A549 (cell line): Measurements from ENCODE around the gene TMSB10. TPM values are rescaled to one million over a fixed set of nuclear protein-coding genes. Genes with fewer than 3 reads are reported as not detected.
A peak's percentile ranks its signal among the peaks of the same experiment; 100 is the strongest.

Experiments used
- ATAC-seq, 2 experiments: fragments of 200-7000 bp in 1 of 2; fragments of >200 bp in 1 of 2; cut with Nextera tagmentation in 1 of 2; cut with Tn5 transposase in 1 of 2; 3 replicates each; pipeline versions ENCODE4 v1.8.0 to v1.9.1; 2018 to 2020; ENCODE audit warnings: mild to moderate bottlenecking in 1 of 2, moderate library complexity in 1 of 2
- CTCF ChIA-PET: fragments of 300-600 bp; sonication (Branson Sonifier 250); formaldehyde crosslinking; extraction: SDS; loops from one replicate; lab custom pipeline; 2021; ENCODE audit warnings: antibody characterized with exemption, inconsistent platforms; lab: Yijun Ruan, JAX
- POLR2A ChIA-PET: fragments of 350-600 bp; formaldehyde crosslinking; extraction: SDS; loops from one replicate; lab custom pipeline; 2021; ENCODE audit warnings: antibody characterized with exemption, inconsistent platforms; lab: Yijun Ruan, JAX
- DNase-seq, 2 experiments: peaks; one replicate each; pipeline versions ENCODE4 v3.0.0 to v3.0.0-alpha.2; 2011 to 2016; ENCODE audit warnings: low read depth in 1 of 2, low spot score in 1 of 2
- FAIRE-seq: peaks from 2 replicates; lab custom pipeline; 2011; peaks lifted over from hg19 to GRCh38; lab: Jason Lieb, UNC
- H3K27ac ChIP-seq, 2 experiments: fragments of >200 bp; sonication (Bioruptor Twin); formaldehyde crosslinking; 3 replicates each; pipeline ENCODE4 v1.5.1; 2016 to 2017
- H3K4me1 ChIP-seq: fragments of >200 bp; sonication (Bioruptor Twin); formaldehyde crosslinking; 3 replicates; pipeline ENCODE4 v1.6.1; 2016
- H3K4me2 ChIP-seq: fragments of >200 bp; sonication (Bioruptor Twin); formaldehyde crosslinking; 3 replicates; pipeline ENCODE4 v1.6.1; 2016
- H3K4me3 ChIP-seq: fragments of >200 bp; sonication (Bioruptor Twin); formaldehyde crosslinking; 3 replicates; pipeline ENCODE4 v1.5.1; 2016
- H3K9me3 ChIP-seq: fragments of >200 bp; sonication (Bioruptor Twin); formaldehyde crosslinking; 3 replicates; pipeline ENCODE4 v1.6.1; 2016
- CEBPB ChIP-seq, 2 experiments: fragments of >200 bp in 1 of 2; sonication (Bioruptor Twin) in 1 of 2; formaldehyde crosslinking in 1 of 2; IDR thresholded peaks; 2 replicates each; pipeline ENCODE4 v1.6.1; 2012 to 2016
- CHD2 ChIP-seq: fragments of 150-350 bp; IDR thresholded peaks from 2 replicates; pipeline ENCODE4 v1.6.1; 2014; ENCODE audit warnings: low read length; ENCODE audit not compliant: partially characterized antibody
- CTCF ChIP-seq: fragments of >200 bp; sonication (Bioruptor Twin); formaldehyde crosslinking; IDR thresholded peaks from 3 replicates; pipeline ENCODE4 v1.5.1; 2016
- EHMT2 ChIP-seq: fragments of 200-600 bp; sonication (generic); IDR thresholded peaks from 2 replicates; pipeline ENCODE4 v1.6.1; 2016; ENCODE audit warnings: antibody characterized with exemption, low read depth, mild to moderate bottlenecking, moderate library complexity
- EP300 ChIP-seq, 2 experiments: fragments of >200 bp; sonication (Bioruptor Twin); formaldehyde crosslinking; IDR thresholded peaks; 2 replicates in 1 of 2; 3 replicates in 1 of 2; pipeline ENCODE4 v1.6.1; 2016 to 2017
- GATA3 ChIP-seq: IDR thresholded peaks from 2 replicates; pipeline ENCODE4 v1.6.1; 2012; ENCODE audit warnings: borderline replicate concordance
- HEYL ChIP-seq: fragments of 250-450 bp; sonication (Bioruptor Pico); IDR thresholded peaks from 2 replicates; pipeline ENCODE4 v1.8.0; 2021; ENCODE audit warnings: mild to moderate bottlenecking, moderate library complexity
- HOXB13 ChIP-seq: fragments of 250-450 bp; sonication (Bioruptor Pico); IDR thresholded peaks from 2 replicates; pipeline ENCODE4 v1.5.0; 2020; ENCODE audit warnings: low read depth, mild to moderate bottlenecking, moderate library complexity
- HOXB5 ChIP-seq: fragments of 250-450 bp; sonication (Bioruptor Pico); IDR thresholded peaks from 2 replicates; pipeline ENCODE4 v1.5.0; 2020; ENCODE audit warnings: mild to moderate bottlenecking, moderate library complexity
- JUN ChIP-seq, 2 experiments: fragments of >200 bp; sonication (Bioruptor Twin); formaldehyde crosslinking; IDR thresholded peaks; 2 replicates in 1 of 2; 3 replicates in 1 of 2; pipeline ENCODE4 v1.6.1; 2016 to 2017
- KDM1A ChIP-seq: fragments of 200-600 bp; sonication (generic); IDR thresholded peaks from 2 replicates; pipeline ENCODE4 v1.6.1; 2016; ENCODE audit warnings: low read depth, mild to moderate bottlenecking
- KDM5A ChIP-seq: fragments of 200-600 bp; sonication (generic); IDR thresholded peaks from 2 replicates; pipeline ENCODE4 v1.6.1; 2016; ENCODE audit warnings: antibody characterized with exemption, mild to moderate bottlenecking
- MAFK ChIP-seq: fragments of 450-650 bp; IDR thresholded peaks from 2 replicates; pipeline ENCODE4 v1.6.1; 2014; ENCODE audit not compliant: partially characterized antibody
- MYC ChIP-seq: IDR thresholded peaks from 2 replicates; pipeline ENCODE4 v1.6.1; 2012; ENCODE audit warnings: mild to moderate bottlenecking, inconsistent platforms, low read length, improper control_type of control experiment, borderline replicate concordance
- PHF8 ChIP-seq: fragments of 200-600 bp; sonication (generic); IDR thresholded peaks from 2 replicates; pipeline ENCODE4 v1.6.1; 2016; ENCODE audit warnings: low read depth, mild to moderate bottlenecking, antibody characterized with exemption, moderate library complexity, borderline replicate concordance
- POLR2A ChIP-seq: IDR thresholded peaks from 2 replicates; pipeline ENCODE4 v1.6.1; 2012; ENCODE audit warnings: mild to moderate bottlenecking, low read length
- RCOR1 ChIP-seq: fragments of 150-350 bp; IDR thresholded peaks from 2 replicates; pipeline ENCODE4 v1.6.1; 2014; ENCODE audit warnings: antibody characterized with exemption, low read length, low read depth
- REST ChIP-seq: fragments of 200-600 bp; sonication (generic); IDR thresholded peaks from 2 replicates; pipeline ENCODE4 v1.6.1; 2016; ENCODE audit warnings: antibody characterized with exemption, mild to moderate bottlenecking, moderate library complexity
- TFCP2L1 ChIP-seq: fragments of 250-450 bp; sonication (Bioruptor Pico); IDR thresholded peaks from 2 replicates; pipeline ENCODE4 v1.5.0; 2021; ENCODE audit warnings: mild to moderate bottlenecking
- ZC3H11A ChIP-seq: fragments of 450-650 bp; IDR thresholded peaks from 2 replicates; pipeline ENCODE4 v1.6.1; 2014; ENCODE audit warnings: antibody characterized with exemption, mild to moderate bottlenecking
- ZFP36 ChIP-seq: fragments of 450-650 bp; IDR thresholded peaks from 2 replicates; pipeline ENCODE4 v1.6.1; 2014; ENCODE audit warnings: borderline replicate concordance; ENCODE audit not compliant: partially characterized antibody
- ZNF302 ChIP-seq: fragments of 250-450 bp; sonication (Bioruptor Pico); IDR thresholded peaks from 2 replicates; pipeline ENCODE4 v1.9.0; 2021; ENCODE audit warnings: inconsistent platforms, mild to moderate bottlenecking, moderate library complexity
- ZSCAN20 ChIP-seq: fragments of 250-450 bp; sonication (Bioruptor Pico); IDR thresholded peaks from 2 replicates; pipeline ENCODE4 v1.8.0; 2022; ENCODE audit warnings: mild to moderate bottlenecking, moderate library complexity
- WGBS: methylation state at CpG from one replicate; pipeline ENCODE4 v1.1.6; 2017; ENCODE audit errors: missing lambda C conversion rate; 5-methylcytosine and 5-hydroxymethylcytosine counted together
- polyA plus RNA-seq, 4 experiments: library from polyadenylated mRNA; depleted of rRNA in 3 of 4; stranded (reverse); fragments of >200 nt; fragmentation: RNase III in 1 of 4; extraction: RNeasy Plus Mini Kit Qiagen cat#74134 plus additional on column Dnase treatment in 1 of 4; gene quantifications; 2 replicates in 3 of 4; 3 replicates in 1 of 4; pipeline ENCODE4 v1.2.3, GENCODE V29; 2011 to 2017
- TF ChIP-seq, protein P1 (sequence below): fragments of >200 bp; sonication (Bioruptor Twin); formaldehyde crosslinking; IDR thresholded peaks from 2 replicates; pipeline ENCODE4 v1.6.1; 2016
- TF ChIP-seq, protein P2 (sequence below): IDR thresholded peaks from 2 replicates; pipeline ENCODE4 v1.6.1; 2012; ENCODE audit warnings: low read depth, borderline replicate concordance

TMSB10 gene
- polyA plus RNA-seq, 2 of the 4 experiments (the other 2 are of a cell fraction) = 3,109 to 7,015 TPM

DNA sequence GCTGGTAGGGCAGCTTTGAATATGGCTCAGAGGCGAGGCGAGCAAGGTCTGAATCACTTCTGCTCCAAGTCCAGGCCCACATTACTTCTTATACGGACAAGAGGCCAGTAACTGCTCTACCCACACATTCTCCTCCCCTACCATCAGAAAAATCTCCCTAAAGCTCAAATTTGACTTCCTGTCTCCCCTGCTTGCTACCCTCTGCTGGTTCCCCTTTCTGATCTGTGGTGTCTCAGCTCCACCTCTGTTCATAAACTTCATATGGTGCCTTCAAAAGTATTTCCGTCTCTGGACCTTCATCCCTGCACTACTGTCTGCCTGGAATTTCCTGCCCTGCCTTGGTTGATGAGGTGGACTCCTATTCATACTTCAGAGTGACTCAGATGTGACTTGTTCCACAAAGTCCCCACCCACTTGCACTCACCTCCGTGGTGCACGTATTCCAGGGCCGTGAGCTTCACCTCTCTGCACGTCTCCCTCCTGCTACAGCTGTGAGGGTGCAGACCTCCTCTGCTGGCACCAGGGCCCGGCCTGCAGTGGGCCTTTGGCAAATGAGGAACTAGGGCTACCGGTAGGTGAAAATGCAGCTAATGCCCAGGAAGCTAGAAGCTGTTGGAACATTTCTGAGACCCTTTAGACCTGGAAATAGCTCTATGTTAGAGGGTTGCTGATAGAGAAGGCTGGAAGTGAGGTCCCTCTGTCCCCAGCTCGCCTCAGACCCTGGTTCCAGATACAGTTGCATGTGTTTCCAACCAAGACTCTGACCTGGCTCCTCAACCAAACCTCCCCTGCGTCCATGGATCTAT lies 41.0 kb downstream of the TMSB10 start (continued):
- TF ChIP-seq, protein P1, sequence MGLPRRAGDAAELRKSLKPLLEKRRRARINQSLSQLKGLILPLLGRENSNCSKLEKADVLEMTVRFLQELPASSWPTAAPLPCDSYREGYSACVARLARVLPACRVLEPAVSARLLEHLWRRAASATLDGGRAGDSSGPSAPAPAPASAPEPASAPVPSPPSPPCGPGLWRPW = no peak
- TF ChIP-seq KDM5A = no peak
- peak; percentile 38 to 44; a peak in 1 of 5 replicates for TF ChIP-seq JUN (IDR thresholded peaks at IDR 0.05)
- TF ChIP-seq POLR2A = peak; percentile 27
- no peak for TF ChIP-seq GATA3
- no peak for TF ChIP-seq TFCP2L1
- TF ChIP-seq, protein P2, sequence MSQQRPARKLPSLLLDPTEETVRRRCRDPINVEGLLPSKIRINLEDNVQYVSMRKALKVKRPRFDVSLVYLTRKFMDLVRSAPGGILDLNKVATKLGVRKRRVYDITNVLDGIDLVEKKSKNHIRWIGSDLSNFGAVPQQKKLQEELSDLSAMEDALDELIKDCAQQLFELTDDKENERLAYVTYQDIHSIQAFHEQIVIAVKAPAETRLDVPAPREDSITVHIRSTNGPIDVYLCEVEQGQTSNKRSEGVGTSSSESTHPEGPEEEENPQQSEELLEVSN = 0 out of 2 replicates have a peak, but pooled peaks have one; percentile 42
- TF ChIP-seq KDM1A = no peak
- no peak for TF ChIP-seq EHMT2
- no peak for TF ChIP-seq PHF8
- TF ChIP-seq ZFP36 = no peak
- no peak for TF ChIP-seq REST

DNA sequence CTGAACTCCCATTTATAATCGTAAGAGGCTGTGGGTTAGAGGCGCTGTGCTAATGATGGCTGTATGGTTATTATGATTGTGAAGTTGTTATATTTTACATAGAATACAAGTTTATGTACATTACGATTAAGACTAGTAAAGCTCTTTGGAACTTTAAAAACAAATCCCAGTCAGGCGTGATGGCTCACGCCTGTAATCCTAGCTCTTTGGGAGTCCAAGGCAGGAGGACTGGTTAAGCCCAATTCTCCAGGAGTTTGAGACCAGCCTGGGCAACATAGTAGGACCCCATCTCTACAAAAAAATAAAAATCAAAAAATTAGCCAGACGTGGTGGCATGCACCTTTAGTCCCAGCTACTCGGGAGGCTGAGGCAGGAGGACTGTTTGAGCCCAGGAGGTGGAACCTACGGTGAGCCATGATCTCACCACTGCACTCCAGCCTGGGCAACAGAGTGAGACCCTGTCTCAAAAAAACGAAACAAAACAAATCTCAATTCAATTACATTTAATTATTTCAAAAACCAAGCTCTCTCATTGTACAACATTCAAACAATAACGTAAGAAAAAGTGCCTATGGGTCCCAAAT lies 41.6 kb downstream of the TMSB10 start:
- ChIA-PET POLR2A (interaction anchor here (0.8 to 2.6 kb wide), 5 partner anchors 9 to 24 kb away, joined by 3 to 30 read pairs (median 14); partner anchors contain the start of gene KCMF1), CTCF (interaction anchor here (0.6 to 16.4 kb wide), 9 partner anchors 9 to 353 kb away, joined by 3 to 260 read pairs (median 7); partner anchors contain the start of gene KCMF1)
- DNase-seq = no peak
- H3K4me2 ChIP-seq = peak overlapping the region; percentile 81
- H3K4me3 ChIP-seq = no peak overlapping the region
- 89% methylated on average over 10 of the region's 10 CpGs for WGBS
- no peak for FAIRE-seq
- H3K9me3 ChIP-seq = no peaks in the 10 kb centered on the region
- H3K4me1 ChIP-seq = peaks cover 26% of the 10 kb centered on the region
- H3K27ac ChIP-seq = peak overlapping the region; percentile 84 to 88
- no peak for ATAC-seq
- TF ChIP-seq EP300 (IDR thresholded peaks at IDR 0.05) (no peak), CTCF (no peak), HOXB13 (CRISPR knock-in tag) (no peak)

GRCh38 chr2:84953535-84953934 lies 48.1 kb downstream of the TMSB10 start:
- CTCF ChIA-PET = interaction anchor here (1.0 to 4.3 kb wide), 4 partner anchors 11 to 113 kb away, joined by 3 to 22 read pairs (median 4); no protein-coding TSS in a partner anchor
- H3K9me3 ChIP-seq = no peaks in the 10 kb centered on the region
- FAIRE-seq (no peak), ATAC-seq (no peak), DNase-seq (no peak)
- WGBS = 92% methylated on average over 3 of the region's 3 CpGs
- TF ChIP-seq, protein P1 = no peak
- TF ChIP-seq HOXB5 = no peak
- no peak for TF ChIP-seq RCOR1
- no peak for TF ChIP-seq CEBPB (IDR thresholded peaks at IDR 0.05)
- TF ChIP-seq ZSCAN20 = no peak
- TF ChIP-seq ZNF302 (CRISPR knock-in tag) = no peak
- TF ChIP-seq HEYL = no peak
- TF ChIP-seq CHD2 = no peak
- TF ChIP-seq ZC3H11A = no peak
- no peak for TF ChIP-seq MAFK
- no peak for TF ChIP-seq MYC
- POLR2A ChIA-PET = interaction anchor here (1.1 to 1.5 kb wide), 2 partner anchors 28 kb away, joined by 4 to 5 read pairs; no protein-coding TSS in a partner anchor
- no peak overlapping the region for H3K4me2 ChIP-seq
- 0 out of 6 replicates have a peak overlapping the region, but pooled peaks of 1 of the 2 experiments have one; percentile 18 for H3K27ac ChIP-seq
- peaks cover 23% of the 10 kb centered on the region for H3K4me1 ChIP-seq
- no peak overlapping the region for H3K4me3 ChIP-seq
